ENCODE data around the gene N4BP2L2. TPM values are rescaled to one million over a fixed set of nuclear protein-coding genes. Genes with fewer than 3 reads are reported as not detected.

Gene N4BP2L2
- polyA plus RNA-seq, 1 donor from 2014 or later, result 317 TPM

DNA sequence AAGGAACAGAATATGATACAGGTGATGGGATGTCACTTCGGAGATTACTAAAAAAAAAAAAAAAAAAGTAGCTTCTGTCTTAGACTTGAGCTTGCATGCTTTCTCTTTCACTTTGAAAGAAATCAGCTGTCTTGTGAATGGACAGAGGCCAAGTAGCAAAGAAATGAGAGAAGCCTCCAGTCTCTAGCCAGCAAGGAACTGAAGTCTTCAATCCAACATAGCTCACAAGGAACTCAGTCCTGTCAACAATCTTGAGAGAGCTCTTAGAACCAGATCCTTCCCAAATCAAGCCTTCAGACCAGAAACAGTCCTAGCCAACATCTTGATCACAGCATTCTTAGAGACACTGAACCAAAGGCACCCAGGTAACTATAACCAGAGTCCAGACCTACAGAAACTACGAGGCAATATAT, 7.7 kb downstream of the N4BP2L2 start:
- Histone ChIP-seq H3K4me2 (ENCODE audit: low read length) (no peak overlapping the region), H3K36me3 (ENCODE audit: insufficient read depth, low read length) (peaks cover 15% of the 10 kb centered on the region), H4K20me1 (ENCODE audit: insufficient read depth) (no peaks in the 10 kb centered on the region), H3K27ac (ENCODE audit: low read length) (no peak overlapping the region), H2AFZ (ENCODE audit: low read depth, low read length) (no peak overlapping the region), H3K9me3 (ENCODE audit: low read length) (no peaks in the 10 kb centered on the region), H3K4me3 (ENCODE audit: low read length) (no peak overlapping the region), H3K9ac (ENCODE audit: low read length) (no peak overlapping the region), H3F3A (ENCODE audit: insufficient read depth, low read length, poor library complexity, severe bottlenecking) (no peaks in the 10 kb centered on the region), H3K79me2 (replicated peaks; ENCODE audit: insufficient read depth, low read length) (peaks cover 59% of the 10 kb centered on the region), H3K9me2 (ENCODE audit: insufficient read depth, low read length) (no peaks in the 10 kb centered on the region), H3K27me3 (ENCODE audit: insufficient read depth, low read depth, low read length) (no peaks in the 10 kb centered on the region)
- TF ChIP-seq MXI1 (conservative IDR thresholded peaks at IDR 0.05; ENCODE audit: poor library complexity, severe bottlenecking), result no peak
- TF ChIP-seq EP300 (conservative IDR thresholded peaks at IDR 0.05; ENCODE audit: poor library complexity, severe bottlenecking), result no peak
- TF ChIP-seq, protein P1, sequence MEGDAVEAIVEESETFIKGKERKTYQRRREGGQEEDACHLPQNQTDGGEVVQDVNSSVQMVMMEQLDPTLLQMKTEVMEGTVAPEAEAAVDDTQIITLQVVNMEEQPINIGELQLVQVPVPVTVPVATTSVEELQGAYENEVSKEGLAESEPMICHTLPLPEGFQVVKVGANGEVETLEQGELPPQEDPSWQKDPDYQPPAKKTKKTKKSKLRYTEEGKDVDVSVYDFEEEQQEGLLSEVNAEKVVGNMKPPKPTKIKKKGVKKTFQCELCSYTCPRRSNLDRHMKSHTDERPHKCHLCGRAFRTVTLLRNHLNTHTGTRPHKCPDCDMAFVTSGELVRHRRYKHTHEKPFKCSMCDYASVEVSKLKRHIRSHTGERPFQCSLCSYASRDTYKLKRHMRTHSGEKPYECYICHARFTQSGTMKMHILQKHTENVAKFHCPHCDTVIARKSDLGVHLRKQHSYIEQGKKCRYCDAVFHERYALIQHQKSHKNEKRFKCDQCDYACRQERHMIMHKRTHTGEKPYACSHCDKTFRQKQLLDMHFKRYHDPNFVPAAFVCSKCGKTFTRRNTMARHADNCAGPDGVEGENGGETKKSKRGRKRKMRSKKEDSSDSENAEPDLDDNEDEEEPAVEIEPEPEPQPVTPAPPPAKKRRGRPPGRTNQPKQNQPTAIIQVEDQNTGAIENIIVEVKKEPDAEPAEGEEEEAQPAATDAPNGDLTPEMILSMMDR (IDR thresholded peaks at IDR 0.05; ENCODE audit: poor library complexity, severe bottlenecking), result no peak
- no peak for TF ChIP-seq TAF1 (IDR thresholded peaks at IDR 0.05; ENCODE audit: low read depth)
- TF ChIP-seq RAD21 (conservative IDR thresholded peaks at IDR 0.05), result no peak
- no peak for TF ChIP-seq EZH2 (IDR thresholded peaks at IDR 0.05; ENCODE audit: borderline replicate concordance, insufficient read depth, low read length, poor library complexity, severe bottlenecking)

DNA sequence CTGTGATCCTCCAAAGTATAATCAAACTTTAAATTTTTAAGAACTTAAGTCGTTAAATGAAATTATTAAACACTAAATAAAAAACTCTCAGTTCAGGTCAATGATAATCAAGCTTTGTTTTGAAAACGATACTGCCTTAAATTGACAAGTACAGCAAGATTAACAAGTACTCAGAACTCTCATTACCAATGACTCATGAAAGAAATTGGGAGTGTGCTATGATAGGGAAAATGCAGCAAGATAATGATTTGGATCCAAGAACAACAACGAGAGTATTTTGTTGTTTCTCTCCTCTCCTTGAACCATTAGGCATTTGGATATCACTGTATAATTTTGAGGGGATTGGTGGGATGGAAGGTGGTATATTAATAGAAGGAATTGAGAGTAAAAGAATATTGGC, 10.2 kb downstream of the N4BP2L2 start:
- H3K9ac ChIP-seq (ENCODE audit: low read length), result no peak overlapping the region
- H3K9me3 ChIP-seq (ENCODE audit: low read length), result no peaks in the 10 kb centered on the region
- TF ChIP-seq EZH2 (IDR thresholded peaks at IDR 0.05; ENCODE audit: borderline replicate concordance, insufficient read depth, low read length, poor library complexity, severe bottlenecking) (no peak), SMC3 (conservative IDR thresholded peaks at IDR 0.05; ENCODE audit: poor library complexity) (no peak), TAF1 (IDR thresholded peaks at IDR 0.05; ENCODE audit: low read depth) (no peak), RAD21 (conservative IDR thresholded peaks at IDR 0.05) (no peak), MXI1 (conservative IDR thresholded peaks at IDR 0.05; ENCODE audit: poor library complexity, severe bottlenecking) (no peak)
- TF ChIP-seq, protein P1 (IDR thresholded peaks at IDR 0.05; ENCODE audit: poor library complexity, severe bottlenecking), result no peak
- H3K27ac ChIP-seq (ENCODE audit: low read length), result no peak overlapping the region
- no peak overlapping the region for H3K4me2 ChIP-seq (ENCODE audit: low read length)
- no peaks in the 10 kb centered on the region for H3F3A ChIP-seq (ENCODE audit: insufficient read depth, low read length, poor library complexity, severe bottlenecking)
- H3K36me3 ChIP-seq (ENCODE audit: insufficient read depth, low read length), result peaks cover 6% of the 10 kb centered on the region
- H3K4me3 ChIP-seq (ENCODE audit: low read length), result no peak overlapping the region
- no peaks in the 10 kb centered on the region for H4K20me1 ChIP-seq (ENCODE audit: insufficient read depth)
- H3K9me2 ChIP-seq (ENCODE audit: insufficient read depth, low read length), result no peaks in the 10 kb centered on the region
- no peak overlapping the region for H2AFZ ChIP-seq (ENCODE audit: low read depth, low read length)
- H3K27me3 ChIP-seq (ENCODE audit: insufficient read depth, low read depth, low read length), result no peaks in the 10 kb centered on the region
- H3K79me2 ChIP-seq (replicated peaks; ENCODE audit: insufficient read depth, low read length), result peaks cover 39% of the 10 kb centered on the region

DNA sequence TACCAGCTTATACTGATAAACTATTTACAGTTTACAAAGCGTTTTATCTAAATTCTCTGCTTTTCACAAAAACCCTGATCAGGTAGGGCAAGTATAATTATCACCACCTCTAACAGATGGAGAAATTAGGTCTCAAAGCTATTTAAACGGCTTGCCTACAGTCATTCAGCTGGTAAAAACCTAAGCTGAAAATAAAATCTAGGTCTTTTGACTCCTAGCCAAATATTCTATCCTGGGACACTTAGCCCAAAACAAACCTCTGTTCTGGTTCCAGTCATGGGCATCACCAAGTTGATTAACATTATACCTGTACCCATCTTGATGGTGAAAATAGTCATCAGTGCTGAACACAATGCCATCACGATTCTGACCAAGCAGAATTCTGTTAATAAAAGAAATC, 11.4 kb downstream of the N4BP2L2 start:
- Histone ChIP-seq H3K27ac (ENCODE audit: low read length) (no peak overlapping the region), H3K4me2 (ENCODE audit: low read length) (no peak overlapping the region), H2AFZ (ENCODE audit: low read depth, low read length) (no peak overlapping the region), H3F3A (ENCODE audit: insufficient read depth, low read length, poor library complexity, severe bottlenecking) (no peaks in the 10 kb centered on the region), H3K79me2 (replicated peaks; ENCODE audit: insufficient read depth, low read length) (peaks cover 30% of the 10 kb centered on the region), H4K20me1 (ENCODE audit: insufficient read depth) (no peaks in the 10 kb centered on the region), H3K9me2 (ENCODE audit: insufficient read depth, low read length) (no peaks in the 10 kb centered on the region), H3K4me3 (ENCODE audit: low read length) (no peak overlapping the region), H3K9ac (ENCODE audit: low read length) (no peak overlapping the region), H3K9me3 (ENCODE audit: low read length) (no peaks in the 10 kb centered on the region), H3K27me3 (ENCODE audit: insufficient read depth, low read depth, low read length) (no peaks in the 10 kb centered on the region), H3K36me3 (ENCODE audit: insufficient read depth, low read length) (peaks cover 6% of the 10 kb centered on the region)
- TF ChIP-seq, protein P1 (IDR thresholded peaks at IDR 0.05; ENCODE audit: poor library complexity, severe bottlenecking), result no peak
- TF ChIP-seq, protein P2, sequence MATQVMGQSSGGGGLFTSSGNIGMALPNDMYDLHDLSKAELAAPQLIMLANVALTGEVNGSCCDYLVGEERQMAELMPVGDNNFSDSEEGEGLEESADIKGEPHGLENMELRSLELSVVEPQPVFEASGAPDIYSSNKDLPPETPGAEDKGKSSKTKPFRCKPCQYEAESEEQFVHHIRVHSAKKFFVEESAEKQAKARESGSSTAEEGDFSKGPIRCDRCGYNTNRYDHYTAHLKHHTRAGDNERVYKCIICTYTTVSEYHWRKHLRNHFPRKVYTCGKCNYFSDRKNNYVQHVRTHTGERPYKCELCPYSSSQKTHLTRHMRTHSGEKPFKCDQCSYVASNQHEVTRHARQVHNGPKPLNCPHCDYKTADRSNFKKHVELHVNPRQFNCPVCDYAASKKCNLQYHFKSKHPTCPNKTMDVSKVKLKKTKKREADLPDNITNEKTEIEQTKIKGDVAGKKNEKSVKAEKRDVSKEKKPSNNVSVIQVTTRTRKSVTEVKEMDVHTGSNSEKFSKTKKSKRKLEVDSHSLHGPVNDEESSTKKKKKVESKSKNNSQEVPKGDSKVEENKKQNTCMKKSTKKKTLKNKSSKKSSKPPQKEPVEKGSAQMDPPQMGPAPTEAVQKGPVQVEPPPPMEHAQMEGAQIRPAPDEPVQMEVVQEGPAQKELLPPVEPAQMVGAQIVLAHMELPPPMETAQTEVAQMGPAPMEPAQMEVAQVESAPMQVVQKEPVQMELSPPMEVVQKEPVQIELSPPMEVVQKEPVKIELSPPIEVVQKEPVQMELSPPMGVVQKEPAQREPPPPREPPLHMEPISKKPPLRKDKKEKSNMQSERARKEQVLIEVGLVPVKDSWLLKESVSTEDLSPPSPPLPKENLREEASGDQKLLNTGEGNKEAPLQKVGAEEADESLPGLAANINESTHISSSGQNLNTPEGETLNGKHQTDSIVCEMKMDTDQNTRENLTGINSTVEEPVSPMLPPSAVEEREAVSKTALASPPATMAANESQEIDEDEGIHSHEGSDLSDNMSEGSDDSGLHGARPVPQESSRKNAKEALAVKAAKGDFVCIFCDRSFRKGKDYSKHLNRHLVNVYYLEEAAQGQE (IDR thresholded peaks at IDR 0.05; ENCODE audit: borderline replicate concordance), result no peak
- TF ChIP-seq TAF1 (IDR thresholded peaks at IDR 0.05; ENCODE audit: low read depth), result no peak
- TF ChIP-seq EZH2 (IDR thresholded peaks at IDR 0.05; ENCODE audit: borderline replicate concordance, insufficient read depth, low read length, poor library complexity, severe bottlenecking), result no peak
- TF ChIP-seq SMC3 (conservative IDR thresholded peaks at IDR 0.05; ENCODE audit: poor library complexity), result no peak
- no peak for TF ChIP-seq POLR2AphosphoS5 (IDR thresholded peaks at IDR 0.05)
- no peak for TF ChIP-seq EP300 (conservative IDR thresholded peaks at IDR 0.05; ENCODE audit: poor library complexity, severe bottlenecking)
- no peak for TF ChIP-seq RAD21 (conservative IDR thresholded peaks at IDR 0.05)
- TF ChIP-seq MXI1 (conservative IDR thresholded peaks at IDR 0.05; ENCODE audit: poor library complexity, severe bottlenecking), result no peak

All from neural cell (in vitro differentiated cells).